ENCODE results near the gene SF3B1. TPM values are rescaled to one million over a fixed set of nuclear protein-coding genes. Genes with fewer than 3 reads are reported as not detected.

The SF3B1 gene
- total and polyA plus RNA-seq, 4 donors = 60.7 to 375 (median 309) TPM

GRCh38 chr2:197369933-197370320 is 64.9 kb downstream of the SF3B1 start:
- WGBS, 2 donors = 71 to 74% methylated on average over 4 of the region's 4 CpGs
- Histone ChIP-seq H3K36me3 (ENCODE audit: control insufficient read depth in 1 of 2, insufficient read depth in 2 of 2, low read length in 1 of 2) (no peaks in the 10 kb centered on the region), H3K27me3 (ENCODE audit: control insufficient read depth in 1 of 2, insufficient read depth in 2 of 2, low read length in 1 of 2) (no peaks in the 10 kb centered on the region), H3K4me3 (ENCODE audit: low read length in 2 of 2) (no peak overlapping the region), H3K9me3 (ENCODE audit: control insufficient read depth, low read length) (no peaks in the 10 kb centered on the region), H3K4me1 (ENCODE audit: control insufficient read depth in 1 of 2, insufficient read depth in 2 of 2, low read length in 2 of 2) (no peaks in the 10 kb centered on the region), H3K27ac (ENCODE audit: low read depth in 1 of 2, low read length in 2 of 2) (no peak overlapping the region)
- intact Hi-C loops (cut with DNase I) = no loop called here
- DNase-seq (no peak), ATAC-seq (ENCODE audit: low FRiP score) (no peak)

GRCh38 chr2:197369228-197369932 is 65.4 kb downstream of the SF3B1 start:
- intact Hi-C loops (cut with DNase I) = no loop called here
- Histone ChIP-seq H3K27ac (ENCODE audit: low read depth in 1 of 2, low read length in 2 of 2) (no peak overlapping the region), H3K4me3 (ENCODE audit: low read length in 2 of 2) (no peak overlapping the region), H3K36me3 (ENCODE audit: control insufficient read depth in 1 of 2, insufficient read depth in 2 of 2, low read length in 1 of 2) (no peaks in the 10 kb centered on the region), H3K9me3 (ENCODE audit: control insufficient read depth, low read length) (no peaks in the 10 kb centered on the region), H3K4me1 (ENCODE audit: control insufficient read depth in 1 of 2, insufficient read depth in 2 of 2, low read length in 2 of 2) (no peaks in the 10 kb centered on the region), H3K27me3 (ENCODE audit: control insufficient read depth in 1 of 2, insufficient read depth in 2 of 2, low read length in 1 of 2) (no peaks in the 10 kb centered on the region)
- DNase-seq = no peak
- no peak for ATAC-seq (ENCODE audit: low FRiP score)
- WGBS, 2 donors = 87 to 90% methylated on average over 5 of the region's 5 CpGs

GRCh38 chr2:197368412-197368811 is 66.4 kb downstream of the SF3B1 start:
- no peaks in the 10 kb centered on the region for H3K9me3 ChIP-seq (ENCODE audit: control insufficient read depth, low read length)
- no peaks in the 10 kb centered on the region for H3K36me3 ChIP-seq (ENCODE audit: control insufficient read depth in 1 of 2, insufficient read depth in 2 of 2, low read length in 1 of 2)
- ATAC-seq (ENCODE audit: low FRiP score) (no peak), DNase-seq (no peak)
- no peak overlapping the region for H3K27ac ChIP-seq (ENCODE audit: low read depth in 1 of 2, low read length in 2 of 2)
- no peaks in the 10 kb centered on the region for H3K4me1 ChIP-seq (ENCODE audit: control insufficient read depth in 1 of 2, insufficient read depth in 2 of 2, low read length in 2 of 2)
- H3K27me3 ChIP-seq (ENCODE audit: control insufficient read depth in 1 of 2, insufficient read depth in 2 of 2, low read length in 1 of 2) = no peaks in the 10 kb centered on the region
- H3K4me3 ChIP-seq (ENCODE audit: low read length in 2 of 2) = no peak overlapping the region
- intact Hi-C loops (cut with DNase I) = no loop called here
- WGBS, 2 donors = 88 to 92% methylated on average over 6 of the region's 6 CpGs

GRCh38 chr2:197363998-197364397 is 70.8 kb downstream of the SF3B1 start:
- no peaks in the 10 kb centered on the region for H3K4me1 ChIP-seq (ENCODE audit: control insufficient read depth in 1 of 2, insufficient read depth in 2 of 2, low read length in 2 of 2)
- intact Hi-C loops (cut with DNase I) = no loop called here
- H3K27me3 ChIP-seq (ENCODE audit: control insufficient read depth in 1 of 2, insufficient read depth in 2 of 2, low read length in 1 of 2) = no peaks in the 10 kb centered on the region
- 55 to 69% methylated on average over 5 of the region's 5 CpGs for WGBS, 2 donors
- H3K36me3 ChIP-seq (ENCODE audit: control insufficient read depth in 1 of 2, insufficient read depth in 2 of 2, low read length in 1 of 2) = no peaks in the 10 kb centered on the region
- H3K9me3 ChIP-seq (ENCODE audit: control insufficient read depth, low read length) = no peaks in the 10 kb centered on the region
- no peak overlapping the region for H3K27ac ChIP-seq (ENCODE audit: low read depth in 1 of 2, low read length in 2 of 2)
- DNase-seq = no peak
- H3K4me3 ChIP-seq (ENCODE audit: low read length in 2 of 2) = no peak overlapping the region
- no peak for ATAC-seq (ENCODE audit: low FRiP score)

GRCh38 chr2:197360744-197361156 is 74.1 kb downstream of the SF3B1 start:
- DNase-seq = no peak
- Histone ChIP-seq H3K9me3 (ENCODE audit: control insufficient read depth, low read length) (no peaks in the 10 kb centered on the region), H3K27me3 (ENCODE audit: control insufficient read depth in 1 of 2, insufficient read depth in 2 of 2, low read length in 1 of 2) (no peaks in the 10 kb centered on the region), H3K4me3 (ENCODE audit: low read length in 2 of 2) (no peak overlapping the region), H3K4me1 (ENCODE audit: control insufficient read depth in 1 of 2, insufficient read depth in 2 of 2, low read length in 2 of 2) (no peaks in the 10 kb centered on the region), H3K27ac (ENCODE audit: low read depth in 1 of 2, low read length in 2 of 2) (no peak overlapping the region), H3K36me3 (ENCODE audit: control insufficient read depth in 1 of 2, insufficient read depth in 2 of 2, low read length in 1 of 2) (no peaks in the 10 kb centered on the region)
- intact Hi-C loops (cut with DNase I) = no loop called here
- ATAC-seq (ENCODE audit: low FRiP score) = no peak

- DNase-seq (no peak), ATAC-seq (ENCODE audit: low FRiP score) (no peak)
- no peak overlapping the region for H3K4me3 ChIP-seq (ENCODE audit: low read length in 2 of 2)
- no peaks in the 10 kb centered on the region for H3K9me3 ChIP-seq (ENCODE audit: control insufficient read depth, low read length)
- no peaks in the 10 kb centered on the region for H3K36me3 ChIP-seq (ENCODE audit: control insufficient read depth in 1 of 2, insufficient read depth in 2 of 2, low read length in 1 of 2)
- whole genome bisulfite sequencing, 2 donors = 96 to 100% methylated on average over 1 of the region's 1 CpG
- H3K27me3 ChIP-seq (ENCODE audit: control insufficient read depth in 1 of 2, insufficient read depth in 2 of 2, low read length in 1 of 2) = no peaks in the 10 kb centered on the region
- no peaks in the 10 kb centered on the region for H3K4me1 ChIP-seq (ENCODE audit: control insufficient read depth in 1 of 2, insufficient read depth in 2 of 2, low read length in 2 of 2)
- intact Hi-C loops (cut with DNase I) = no loop called here
- no peak overlapping the region for H3K27ac ChIP-seq (ENCODE audit: low read depth in 1 of 2, low read length in 2 of 2)
Observed at GRCh38 chr2:197359859-197360258, 75.0 kb downstream of the SF3B1 start.

- ATAC-seq (ENCODE audit: low FRiP score) (no peak), DNase-seq (no peak)
- peaks cover 2% of the 10 kb centered on the region for H3K9me3 ChIP-seq (ENCODE audit: control insufficient read depth, low read length)
- H3K27ac ChIP-seq (ENCODE audit: low read depth in 1 of 2, low read length in 2 of 2) = no peak overlapping the region
- intact Hi-C loops (cut with DNase I) = no loop called here
- 67 to 75% methylated on average over 2 of the region's 2 CpGs for WGBS, 2 donors
- H3K4me3 ChIP-seq (ENCODE audit: low read length in 2 of 2) = no peak overlapping the region
- no peaks in the 10 kb centered on the region for H3K4me1 ChIP-seq (ENCODE audit: control insufficient read depth in 1 of 2, insufficient read depth in 2 of 2, low read length in 2 of 2)
- no peaks in the 10 kb centered on the region for H3K36me3 ChIP-seq (ENCODE audit: control insufficient read depth in 1 of 2, insufficient read depth in 2 of 2, low read length in 1 of 2)
- H3K27me3 ChIP-seq (ENCODE audit: control insufficient read depth in 1 of 2, insufficient read depth in 2 of 2, low read length in 1 of 2) = no peaks in the 10 kb centered on the region
Observed at GRCh38 chr2:197358931-197359330, 75.9 kb downstream of the SF3B1 start.

- H3K9me3 ChIP-seq (ENCODE audit: control insufficient read depth, low read length) = peaks cover 2% of the 10 kb centered on the region
- no peaks in the 10 kb centered on the region for H3K36me3 ChIP-seq (ENCODE audit: control insufficient read depth in 1 of 2, insufficient read depth in 2 of 2, low read length in 1 of 2)
- H3K4me1 ChIP-seq (ENCODE audit: control insufficient read depth in 1 of 2, insufficient read depth in 2 of 2, low read length in 2 of 2) = no peaks in the 10 kb centered on the region
- no peak overlapping the region for H3K4me3 ChIP-seq (ENCODE audit: low read length in 2 of 2)
- H3K27ac ChIP-seq (ENCODE audit: low read depth in 1 of 2, low read length in 2 of 2) = no peak overlapping the region
- WGBS, 2 donors = 80 to 88% methylated on average over 1 of the region's 1 CpG
- ATAC-seq (ENCODE audit: low FRiP score) = no peak
- H3K27me3 ChIP-seq (ENCODE audit: control insufficient read depth in 1 of 2, insufficient read depth in 2 of 2, low read length in 1 of 2) = peaks cover 0 to 2% of the 10 kb centered on the region in 2 donors
- no peak for DNase-seq
- intact Hi-C loops (cut with DNase I) = no loop called here
Observed at GRCh38 chr2:197357986-197358385, 76.8 kb downstream of the SF3B1 start.

- Histone ChIP-seq H3K27me3 (ENCODE audit: control insufficient read depth in 1 of 2, insufficient read depth in 2 of 2, low read length in 1 of 2) (peaks cover 0 to 2% of the 10 kb centered on the region in 2 donors), H3K9me3 (ENCODE audit: control insufficient read depth, low read length) (peaks cover 2% of the 10 kb centered on the region), H3K4me3 (ENCODE audit: low read length in 2 of 2) (no peak overlapping the region), H3K4me1 (ENCODE audit: control insufficient read depth in 1 of 2, insufficient read depth in 2 of 2, low read length in 2 of 2) (no peaks in the 10 kb centered on the region), H3K27ac (ENCODE audit: low read depth in 1 of 2, low read length in 2 of 2) (no peak overlapping the region), H3K36me3 (ENCODE audit: control insufficient read depth in 1 of 2, insufficient read depth in 2 of 2, low read length in 1 of 2) (no peaks in the 10 kb centered on the region)
- intact Hi-C loops (cut with DNase I) = no loop called here
- DNase-seq (no peak), ATAC-seq (ENCODE audit: low FRiP score) (no peak)
- 85 to 86% methylated on average over 5 of the region's 5 CpGs for whole genome bisulfite sequencing, 2 donors
Observed at GRCh38 chr2:197356136-197356535, 78.7 kb downstream of the SF3B1 start.
